Skeletal muscle satellite cell (primary cell): ENCODE data around the gene CIROP.
A peak's percentile ranks its signal among the peaks of the same experiment; 100 is the strongest.

Experiments used
- H3K27me3 ChIP-seq: 2 replicates; pipeline ENCODE4 v1.7.0; 2013; ENCODE audit warnings: low read length; ENCODE audit not compliant: control insufficient read depth, insufficient read depth
- H3K36me3 ChIP-seq: 2 replicates; pipeline ENCODE4 v1.7.0; 2013; ENCODE audit warnings: mild to moderate bottlenecking, control low read depth, low read length; ENCODE audit not compliant: insufficient read depth
- H3K4me1 ChIP-seq: 2 replicates; pipeline ENCODE4 v1.7.0; 2013; ENCODE audit warnings: low read length; ENCODE audit not compliant: control insufficient read depth, insufficient read depth
- H3K4me2 ChIP-seq: 2 replicates; pipeline ENCODE4 v1.7.0; 2013; ENCODE audit warnings: mild to moderate bottlenecking, low read length
- H3K4me3 ChIP-seq: 2 replicates; pipeline ENCODE4 v1.7.0; 2013; ENCODE audit warnings: low read length
- H3K9ac ChIP-seq: 2 replicates; pipeline ENCODE4 v1.7.0; 2013; ENCODE audit warnings: mild to moderate bottlenecking, low read depth, low read length, moderate library complexity
- H3K9me3 ChIP-seq: replicated peaks from 2 replicates; pipeline ENCODE4 v1.7.0; 2013; ENCODE audit warnings: mild to moderate bottlenecking, control low read depth, low read length

Gene CIROP

DNA sequence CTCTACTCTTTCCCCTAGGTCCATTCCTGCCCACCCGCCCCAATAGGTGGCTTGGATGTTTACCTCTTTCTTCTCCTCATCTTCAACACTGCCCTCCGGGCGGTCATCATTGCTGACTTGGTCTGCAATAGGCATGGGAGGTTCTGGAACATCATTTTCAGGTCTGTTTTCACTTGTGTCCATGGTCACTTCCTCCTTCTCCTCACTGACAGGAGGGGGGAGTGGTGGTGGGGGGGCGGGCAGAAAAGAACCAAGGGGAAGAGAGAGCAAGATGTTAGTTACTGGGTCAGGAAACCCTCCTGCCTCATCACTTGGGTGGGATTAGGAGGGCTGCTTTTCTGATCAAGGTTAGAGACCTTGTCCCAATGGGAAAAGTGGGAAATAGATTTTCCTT is 35.4 kb downstream of the CIROP start:
- Histone ChIP-seq H3K4me2 (peak overlapping the region; percentile 71), H3K4me1 (peaks cover 37% of the 10 kb centered on the region), H3K36me3 (peaks cover 58% of the 10 kb centered on the region), H3K27me3 (no peaks in the 10 kb centered on the region), H3K9ac (no peak overlapping the region), H3K9me3 (no peaks in the 10 kb centered on the region), H3K4me3 (peak overlapping the region; percentile 37)

- Histone ChIP-seq H3K9ac (no peak overlapping the region), H3K4me1 (peaks cover 37% of the 10 kb centered on the region), H3K9me3 (no peaks in the 10 kb centered on the region), H3K4me2 (peak overlapping the region; percentile 71), H3K36me3 (peaks cover 58% of the 10 kb centered on the region), H3K4me3 (no peak overlapping the region), H3K27me3 (no peaks in the 10 kb centered on the region)
Measured at GRCh38 chr14:23068789-23069412, 35.9 kb downstream of the CIROP start.

GRCh38 chr14:23067847-23068788 is 36.7 kb downstream of the CIROP start:
- peaks cover 37% of the 10 kb centered on the region for H3K4me1 ChIP-seq

DNA sequence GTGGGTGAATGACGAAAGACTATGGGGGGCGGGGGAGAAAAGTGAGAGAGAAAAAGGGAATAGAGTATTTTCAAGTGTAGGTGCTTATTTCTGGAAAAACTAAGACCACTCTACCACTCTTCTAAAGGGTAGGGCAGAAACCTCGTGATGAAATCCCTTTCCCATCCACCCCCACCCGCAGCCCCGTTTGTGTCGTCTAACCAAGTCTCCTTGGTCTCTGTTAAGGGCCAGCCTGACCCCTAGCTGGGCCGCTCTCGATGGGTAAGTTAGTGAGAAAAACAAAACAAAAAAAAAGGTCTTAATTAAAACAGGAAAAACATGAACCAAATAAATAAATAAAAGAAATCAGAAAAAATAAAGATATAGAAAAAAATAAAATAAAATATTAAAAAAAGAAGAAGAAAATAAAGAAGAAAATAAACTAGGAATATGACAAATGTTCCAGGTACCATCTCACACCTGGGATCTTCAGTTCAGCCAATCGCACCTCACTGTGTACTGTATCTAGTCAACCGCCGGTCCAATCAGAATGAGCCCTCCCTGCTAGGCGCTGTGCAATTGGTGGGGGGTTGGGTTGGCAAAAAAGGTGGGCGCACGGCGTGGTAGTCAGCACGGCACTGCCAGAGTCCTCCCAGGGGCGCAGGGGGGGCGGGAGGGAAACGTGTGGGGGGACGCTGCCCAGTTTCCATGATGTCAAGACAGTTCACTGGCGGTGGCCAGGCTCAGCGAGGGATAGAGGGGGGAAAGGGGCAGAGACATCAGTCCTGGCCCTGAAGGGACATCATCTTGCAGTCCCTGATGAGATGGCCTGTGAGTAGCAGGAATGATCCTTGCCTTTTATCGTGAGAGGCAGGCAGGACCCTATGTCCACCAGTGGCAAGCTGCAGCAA is 37.7 kb downstream of the CIROP start:
- Histone ChIP-seq H3K4me3 (no peak overlapping the region), H3K27me3 (no peaks in the 10 kb centered on the region), H3K4me2 (no peak overlapping the region), H3K9ac (no peak overlapping the region), H3K9me3 (no peaks in the 10 kb centered on the region), H3K4me1 (peaks cover 44% of the 10 kb centered on the region), H3K36me3 (peaks cover 62% of the 10 kb centered on the region)

More at GRCh38 chr14:23067847-23068788, 36.7 kb downstream of the CIROP start:
- no peak overlapping the region for H3K4me3 ChIP-seq
- no peak overlapping the region for H3K9ac ChIP-seq
- H3K27me3 ChIP-seq, result no peaks in the 10 kb centered on the region
- no peaks in the 10 kb centered on the region for H3K9me3 ChIP-seq
- peaks cover 62% of the 10 kb centered on the region for H3K36me3 ChIP-seq
- peak overlapping the region; percentile 69 for H3K4me2 ChIP-seq

GRCh38 chr14:23066368-23066767 is 38.4 kb downstream of the CIROP start:
- Histone ChIP-seq H3K9ac (no peak overlapping the region), H3K27me3 (no peaks in the 10 kb centered on the region), H3K4me1 (peaks cover 42% of the 10 kb centered on the region), H3K36me3 (peaks cover 61% of the 10 kb centered on the region), H3K4me2 (peak overlapping the region; percentile 8), H3K4me3 (no peak overlapping the region), H3K9me3 (no peaks in the 10 kb centered on the region)

DNA sequence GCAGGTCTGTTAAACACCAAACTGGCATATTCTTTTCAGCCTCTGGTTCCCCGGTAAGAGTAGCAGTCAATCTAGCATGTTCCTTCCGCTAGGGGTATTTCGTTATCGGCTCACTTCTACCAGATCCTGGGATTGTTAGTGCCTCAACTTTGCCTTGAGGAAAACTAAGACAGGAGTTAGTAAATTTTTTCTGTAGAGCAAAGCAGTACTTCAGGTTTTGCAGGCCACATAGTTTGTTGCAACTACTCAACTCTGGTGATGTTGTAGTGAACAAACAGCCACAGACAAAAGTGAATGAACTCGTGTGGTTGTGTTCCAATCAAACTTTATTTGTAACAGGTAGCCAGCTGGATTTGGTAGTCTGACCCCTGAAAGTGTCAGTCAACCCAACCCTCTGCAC is 41.2 kb downstream of the CIROP start:
- Histone ChIP-seq H3K4me1 (peaks cover 23% of the 10 kb centered on the region), H3K9ac (no peak overlapping the region)

GRCh38 chr14:23062002-23062401 is 42.8 kb downstream of the CIROP start:
- peaks cover 69% of the 10 kb centered on the region for H3K36me3 ChIP-seq
- H3K9me3 ChIP-seq, result no peaks in the 10 kb centered on the region
- no peaks in the 10 kb centered on the region for H3K27me3 ChIP-seq
- peaks cover 23% of the 10 kb centered on the region for H3K4me1 ChIP-seq
- H3K9ac ChIP-seq, result no peak overlapping the region
- peak overlapping the region; percentile 38 for H3K4me2 ChIP-seq
- no peak overlapping the region for H3K4me3 ChIP-seq

More for the DNA sequence above, 41.2 kb downstream of the CIROP start:
- no peak overlapping the region for H3K4me2 ChIP-seq
- H3K4me3 ChIP-seq, result no peak overlapping the region
- peaks cover 81% of the 10 kb centered on the region for H3K36me3 ChIP-seq
- no peaks in the 10 kb centered on the region for H3K9me3 ChIP-seq
- H3K27me3 ChIP-seq, result no peaks in the 10 kb centered on the region

GRCh38 chr14:23060536-23061260 is 44.1 kb downstream of the CIROP start:
- peaks cover 37% of the 10 kb centered on the region for H3K4me1 ChIP-seq
- no peak overlapping the region for H3K4me2 ChIP-seq
- no peaks in the 10 kb centered on the region for H3K27me3 ChIP-seq
- no peaks in the 10 kb centered on the region for H3K9me3 ChIP-seq
- no peak overlapping the region for H3K4me3 ChIP-seq
- H3K9ac ChIP-seq, result no peak overlapping the region
- peaks cover 57% of the 10 kb centered on the region for H3K36me3 ChIP-seq

DNA sequence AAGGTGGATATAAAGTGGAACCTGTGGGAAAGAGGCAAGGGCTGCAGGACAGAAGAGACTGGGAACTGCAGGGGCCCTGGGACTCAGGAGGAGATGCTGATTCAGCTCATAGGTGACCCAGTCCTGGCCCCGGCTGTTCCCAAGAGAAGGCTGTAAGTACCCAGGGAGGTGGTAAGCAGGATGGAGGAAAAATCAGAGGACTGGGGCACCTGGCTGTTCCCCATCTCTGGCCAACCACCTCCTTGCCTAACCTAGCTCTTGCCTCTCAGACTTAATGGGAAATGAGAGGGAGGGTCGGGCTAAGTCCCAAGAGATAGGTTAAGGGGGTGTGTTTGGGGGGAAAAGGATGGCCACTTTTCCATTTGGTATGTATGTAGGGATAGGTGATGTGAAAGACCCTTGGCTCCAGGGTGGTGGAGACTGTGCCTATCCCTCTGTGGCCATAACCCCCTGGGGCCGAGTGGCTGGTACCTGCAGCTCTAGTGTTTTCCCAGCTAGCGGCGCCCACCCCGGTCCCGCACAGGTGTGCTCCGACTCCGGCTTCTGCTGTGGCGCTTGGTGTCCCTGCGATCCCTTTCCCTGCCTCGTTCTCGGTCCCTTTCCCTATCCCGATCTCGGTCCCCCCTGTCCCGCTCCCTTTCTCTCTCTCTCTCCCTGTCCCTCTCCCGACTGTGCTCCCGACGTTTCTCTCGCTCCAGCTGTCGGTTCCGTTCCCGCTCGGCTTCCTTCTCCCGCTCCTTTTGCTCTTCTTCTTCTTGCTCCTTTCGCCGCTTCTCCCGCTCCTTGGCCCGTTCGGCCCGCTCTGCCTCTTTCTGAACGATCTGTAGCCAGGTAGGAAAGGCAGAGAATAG is 45.9 kb downstream of the CIROP start:
- peaks cover 40% of the 10 kb centered on the region for H3K36me3 ChIP-seq
- no peak overlapping the region for H3K9ac ChIP-seq
- H3K4me2 ChIP-seq, result no peak overlapping the region
- H3K4me1 ChIP-seq, result peaks cover 39% of the 10 kb centered on the region
- no peaks in the 10 kb centered on the region for H3K9me3 ChIP-seq
- H3K27me3 ChIP-seq, result no peaks in the 10 kb centered on the region
- H3K4me3 ChIP-seq, result no peak overlapping the region
